K562 (cell line): ENCODE data around the gene POLR2C. TPM values are rescaled to one million over a fixed set of nuclear protein-coding genes. Genes with fewer than 3 reads are reported as not detected.

Source experiments
- BMI1 ChIP-seq: fragments of 150-350 bp; IDR thresholded peaks from 2 replicates; pipeline ENCODE4 v1.6.1; 2014; ENCODE audit warnings: low read length
- BRCA1 ChIP-seq, 2 experiments: fragments of 450-650 bp in 1 of 2; sonication (generic) in 1 of 2; formaldehyde crosslinking in 1 of 2; IDR thresholded peaks; 2 replicates each; pipeline versions ENCODE4 v1.5.0 to v1.6.1; 2017 to 2020; ENCODE audit warnings: mild to moderate bottlenecking in 1 of 2, missing genetic modification reagents in 1 of 2
- E2F5 ChIP-seq: sonication (generic); formaldehyde crosslinking; IDR thresholded peaks from 2 replicates; pipeline ENCODE4 v1.8.0; 2022; ENCODE audit warnings: mild to moderate bottlenecking, missing genetic modification reagents
- FOXK1 ChIP-seq: sonication (generic); formaldehyde crosslinking; IDR thresholded peaks from 2 replicates; pipeline ENCODE4 v1.8.0; 2022; ENCODE audit warnings: missing genetic modification reagents, mild to moderate bottlenecking, borderline replicate concordance
- GTF2F1 ChIP-seq: IDR thresholded peaks from 2 replicates; pipeline ENCODE4 v1.6.1; 2011; ENCODE audit warnings: low read depth, low read length, improper control_type of control experiment
- PCBP2 ChIP-seq: fragments of 200-400 bp; formaldehyde crosslinking; IDR thresholded peaks from 2 replicates; pipeline ENCODE4 v1.6.1; 2018; ENCODE audit warnings: low read length, low read depth, mild to moderate bottlenecking, moderate library complexity; ENCODE audit not compliant: poor library complexity, severe bottlenecking
- PHF8 ChIP-seq: fragments of 200-600 bp; sonication (generic); IDR thresholded peaks from 2 replicates; pipeline ENCODE4 v1.6.1; 2012; ENCODE audit warnings: mixed run types, mild to moderate bottlenecking, inconsistent platforms, low read length, moderate library complexity, borderline replicate concordance
- SMARCA4 ChIP-seq: fragments of 450-650 bp; IDR thresholded peaks from 2 replicates; pipeline ENCODE4 v1.6.1; 2016
- ZNF318 ChIP-seq, 2 experiments: fragments of 450-650 bp; IDR thresholded peaks; 2 replicates each; pipeline ENCODE4 v1.6.1; 2016; ENCODE audit warnings: mild to moderate bottlenecking in 2 of 2, borderline replicate concordance in 1 of 2, low read depth in 1 of 2, moderate library complexity in 1 of 2
- ZNF589 ChIP-seq: fragments of 200-800 bp; sonication (Bioruptor generic); IDR thresholded peaks from 2 replicates; pipeline ENCODE4 v1.6.1; 2016; ENCODE audit warnings: low read depth, missing genetic modification characterization, missing compliant biosample characterization
- polyA plus RNA-seq, 8 experiments: library from polyadenylated mRNA; depleted of rRNA in 4 of 8; stranded (reverse) in 5 of 8; unstranded in 3 of 8; fragments of >200 nt; fragmentation: Nextera tagmentation in 2 of 8; fragmentation: Illumina TruSeq in 1 of 8; extraction: Ambion mirVana in 2 of 8; extraction: Trizol in 1 of 8; gene quantifications; 2 replicates each; pipeline versions ENCODE4 v1.2.1 to v1.2.3, GENCODE V29; 2011 to 2014; ENCODE audit warnings: inconsistent platforms in 1 of 8, missing spikeins in 1 of 8
- total RNA-seq, 7 experiments: library from RNA; depleted of rRNA in 6 of 7; stranded (reverse); fragments of >200 nt in 6 of 7; fragmentation: Illumina TruSeq in 2 of 7; extraction: Trizol in 2 of 7; gene quantifications; 2 replicates each; pipeline versions ENCODE4 v1.2.1 to v1.2.3, GENCODE V29; 2011 to 2021; ENCODE audit warnings: low replicate concordance in 1 of 7
- TF ChIP-seq, protein P1 (sequence below): sonication (generic); formaldehyde crosslinking; IDR thresholded peaks from 2 replicates; pipeline ENCODE4 v1.8.1; 2022; ENCODE audit warnings: missing genetic modification reagents
- TF ChIP-seq, protein P2 (sequence below): fragments of 450-650 bp; IDR thresholded peaks from 2 replicates; pipeline ENCODE4 v1.6.1; 2018; ENCODE audit warnings: mild to moderate bottlenecking, low read depth; ENCODE audit not compliant: partially characterized antibody
- TF ChIP-seq, protein P3 (sequence below): sonication (generic); formaldehyde crosslinking; IDR thresholded peaks from 2 replicates; pipeline ENCODE4 v1.8.0; 2022; ENCODE audit warnings: mild to moderate bottlenecking, missing genetic modification reagents

The POLR2C gene
- total and polyA plus RNA-seq, 9 of the 15 experiments (the other 6 are each of a cell fraction or from before 2014, with no cell fraction given) = 70.3 to 163 (median 92.3) TPM

DNA sequence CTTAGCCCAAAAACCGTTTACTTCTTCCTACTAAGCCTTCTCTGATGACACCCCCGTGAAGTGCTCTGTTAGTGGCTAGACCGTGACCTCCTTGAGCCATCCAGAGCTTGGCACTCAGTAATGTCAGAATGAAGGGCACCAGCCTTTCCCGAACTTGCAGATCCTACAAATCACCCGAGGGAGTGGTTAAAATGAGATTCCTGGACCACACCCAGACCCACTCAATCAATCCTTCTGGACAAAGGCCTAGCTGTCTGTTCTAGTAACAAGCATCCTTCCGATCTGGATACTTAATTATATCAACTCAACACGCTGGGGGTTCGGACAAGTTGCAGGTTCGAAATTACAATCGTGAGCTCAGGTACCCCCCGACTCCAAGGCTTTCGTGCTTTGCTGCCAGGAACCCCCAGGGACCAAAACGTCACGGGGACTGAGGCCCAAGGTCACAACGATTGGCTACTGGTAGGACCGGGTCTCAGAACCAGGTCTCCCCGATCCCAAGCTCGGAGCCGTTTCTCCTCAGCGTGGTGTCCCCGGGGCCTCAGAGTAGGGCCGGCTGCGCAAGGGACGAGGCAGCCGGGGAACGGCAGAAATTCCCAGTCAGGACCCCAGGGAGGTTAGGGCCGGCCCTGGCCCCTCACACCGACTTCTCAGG is 15.8 kb upstream of the POLR2C start (continued):
- TF ChIP-seq BMI1 (no peak), ZNF589 (CRISPR knock-in tag) (no peak), BRCA1 (IDR thresholded peaks at IDR 0.05) (no peak), BRCA1 (CRISPR knock-in tag; IDR thresholded peaks at IDR 0.05) (0 out of 2 replicates have a peak, but pooled peaks have one; percentile 67), ZNF318 (IDR thresholded peaks at IDR 0.05; ENCODE audit: borderline replicate concordance in 1 of 2, low read depth in 1 of 2) (no peak), PCBP2 (no peak), E2F5 (0 out of 2 replicates have a peak, but pooled peaks have one; percentile 8), FOXK1 (CRISPR knock-in tag) (peak; percentile 49; the same call in 1 of the 2 replicates), PHF8 (no peak), GTF2F1 (no peak), SMARCA4 (0 out of 2 replicates have a peak, but pooled peaks have one; percentile 32)
- TF ChIP-seq, protein P1, sequence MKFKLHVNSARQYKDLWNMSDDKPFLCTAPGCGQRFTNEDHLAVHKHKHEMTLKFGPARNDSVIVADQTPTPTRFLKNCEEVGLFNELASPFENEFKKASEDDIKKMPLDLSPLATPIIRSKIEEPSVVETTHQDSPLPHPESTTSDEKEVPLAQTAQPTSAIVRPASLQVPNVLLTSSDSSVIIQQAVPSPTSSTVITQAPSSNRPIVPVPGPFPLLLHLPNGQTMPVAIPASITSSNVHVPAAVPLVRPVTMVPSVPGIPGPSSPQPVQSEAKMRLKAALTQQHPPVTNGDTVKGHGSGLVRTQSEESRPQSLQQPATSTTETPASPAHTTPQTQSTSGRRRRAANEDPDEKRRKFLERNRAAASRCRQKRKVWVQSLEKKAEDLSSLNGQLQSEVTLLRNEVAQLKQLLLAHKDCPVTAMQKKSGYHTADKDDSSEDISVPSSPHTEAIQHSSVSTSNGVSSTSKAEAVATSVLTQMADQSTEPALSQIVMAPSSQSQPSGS (CRISPR knock-in tag) = no peak
- TF ChIP-seq, protein P2, sequence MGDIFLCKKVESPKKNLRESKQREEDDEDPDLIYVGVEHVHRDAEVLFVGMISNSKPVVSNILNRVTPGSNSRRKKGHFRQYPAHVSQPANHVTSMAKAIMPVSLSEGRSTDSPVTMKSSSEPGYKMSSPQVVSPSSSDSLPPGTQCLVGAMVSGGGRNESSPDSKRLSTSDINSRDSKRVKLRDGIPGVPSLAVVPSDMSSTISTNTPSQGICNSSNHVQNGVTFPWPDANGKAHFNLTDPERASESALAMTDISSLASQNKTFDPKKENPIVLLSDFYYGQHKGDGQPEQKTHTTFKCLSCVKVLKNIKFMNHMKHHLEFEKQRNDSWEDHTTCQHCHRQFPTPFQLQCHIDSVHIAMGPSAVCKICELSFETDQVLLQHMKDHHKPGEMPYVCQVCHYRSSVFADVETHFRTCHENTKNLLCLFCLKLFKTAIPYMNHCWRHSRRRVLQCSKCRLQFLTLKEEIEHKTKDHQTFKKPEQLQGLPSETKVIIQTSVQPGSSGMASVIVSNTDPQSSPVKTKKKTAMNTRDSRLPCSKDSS = no peak
- TF ChIP-seq, protein P3, sequence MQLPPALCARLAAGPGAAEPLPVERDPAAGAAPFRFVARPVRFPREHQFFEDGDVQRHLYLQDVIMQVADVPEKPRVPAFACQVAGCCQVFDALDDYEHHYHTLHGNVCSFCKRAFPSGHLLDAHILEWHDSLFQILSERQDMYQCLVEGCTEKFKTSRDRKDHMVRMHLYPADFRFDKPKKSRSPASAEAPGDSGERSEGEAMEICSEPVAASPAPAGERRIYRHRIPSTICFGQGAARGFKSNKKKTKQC (CRISPR knock-in tag) = peak; percentile 6; the same call in 1 of the 2 replicates
